Stimulated activated CD4-positive, alpha-beta T cell treated with anti-CD3 and anti-CD28 coated beads, TNF-alpha, amount 100 ng/mL, for 24 hours (primary cell): ENCODE results near the gene NDUFA12.
"Not testable (repeated sequence)": the region's sequence is repeated elsewhere in the genome, so short reads cannot be mapped to it uniquely, and the experiment has no call there.

ENCODE experiments used
- DNase-seq, 3 experiments: peaks; one replicate each; pipeline ENCODE4 v3.0.0-alpha.2; 2020; ENCODE audit warnings: low read depth in 3 of 3

Gene NDUFA12

GRCh38 chr12:95003213-95003920 is at the start of gene NDUFA12:
TSS of gene NDUFA12 (minus strand) at chr12:95003697. CDS start at chr12:95003680, 17 bp downstream.
- DNase-seq = peak; percentile 89 to 95 (median 89)

- no peak for DNase-seq
These were observed 47.7 kb upstream of the NDUFA12 start for GRCh38 chr12:95051241-95051640.

- no peak for DNase-seq
These were observed 34.4 kb upstream of the NDUFA12 start for GRCh38 chr12:95037906-95038305.

GRCh38 chr12:95034750-95035149 is 31.3 kb upstream of the NDUFA12 start:
- no peak for DNase-seq

GRCh38 chr12:95022477-95022876 is 19.0 kb upstream of the NDUFA12 start:
- DNase-seq = no peak

GRCh38 chr12:95017482-95017881 is 14.0 kb upstream of the NDUFA12 start:
- DNase-seq = no peak

GRCh38 chr12:95016120-95016519 is 12.6 kb upstream of the NDUFA12 start:
- no peak for DNase-seq

- no peak for DNase-seq
These were observed 11.1 kb upstream of the NDUFA12 start for GRCh38 chr12:95014554-95014953.

- DNase-seq = no peak
These were observed 2.7 kb upstream of the NDUFA12 start for GRCh38 chr12:95006206-95006605.

- DNase-seq = no peak
These were observed 1.1 kb upstream of the NDUFA12 start for GRCh38 chr12:95004610-95005009.

GRCh38 chr12:95003921-95004272 is 400 bp upstream of the NDUFA12 start:
- no peak for DNase-seq

GRCh38 chr12:95002754-95003153 is 743 bp downstream of the NDUFA12 start:
- DNase-seq = no peak

- DNase-seq = no peak
These were observed 5.2 kb downstream of the NDUFA12 start for GRCh38 chr12:94998326-94998725.

- no peak for DNase-seq
These were observed 5.8 kb downstream of the NDUFA12 start for GRCh38 chr12:94997726-94998125.

- DNase-seq = no peak
These were observed 6.4 kb downstream of the NDUFA12 start for GRCh38 chr12:94997061-94997460.

- DNase-seq = no peak
These were observed 9.2 kb downstream of the NDUFA12 start for GRCh38 chr12:94994312-94994711.

GRCh38 chr12:94993855-94994254 is 9.6 kb downstream of the NDUFA12 start:
- DNase-seq = not testable (repeated sequence)

GRCh38 chr12:94990222-94990621 is 13.3 kb downstream of the NDUFA12 start:
- no peak for DNase-seq

- no peak for DNase-seq
These were observed 15.0 kb downstream of the NDUFA12 start for GRCh38 chr12:94988471-94988870.

GRCh38 chr12:94987801-94988200 is 15.7 kb downstream of the NDUFA12 start:
- no peak for DNase-seq

GRCh38 chr12:94987076-94987669 is 16.3 kb downstream of the NDUFA12 start:
- DNase-seq = no peak

- DNase-seq = not testable (repeated sequence)
These were observed 18.4 kb downstream of the NDUFA12 start for GRCh38 chr12:94985099-94985498.

- no peak for DNase-seq
These were observed 20.2 kb downstream of the NDUFA12 start for GRCh38 chr12:94983321-94983720.

GRCh38 chr12:94982456-94982855 is 21.0 kb downstream of the NDUFA12 start:
- no peak for DNase-seq
